NOMO-1 treated with DMSO at 0.1 percent for 48 hours (cell line): ENCODE data around the gene IRF2.

Experiments
- DNase-seq: peaks from one replicate; lab custom pipeline; 2025; ENCODE audit not compliant: unreplicated experiment; lab: John Stamatoyannopoulos, UW

IRF2 gene

GRCh38 chr4:184370711-184371389, 103.5 kb downstream of the IRF2 start:
- no peak for DNase-seq

- no peak for DNase-seq
Observed at GRCh38 chr4:184369871-184370270, 104.5 kb downstream of the IRF2 start.

- no peak for DNase-seq
Observed at GRCh38 chr4:184368731-184369130, 105.6 kb downstream of the IRF2 start.

GRCh38 chr4:184368290-184368689, 106.1 kb downstream of the IRF2 start:
- DNase-seq: no peak

- DNase-seq: no peak
Observed at GRCh38 chr4:184364100-184364921, 110.0 kb downstream of the IRF2 start.

GRCh38 chr4:184363258-184363657, 111.1 kb downstream of the IRF2 start:
- DNase-seq: no peak

- DNase-seq: no peak
Observed at GRCh38 chr4:184362396-184362795, 112.0 kb downstream of the IRF2 start.

- DNase-seq: no peak
Observed at GRCh38 chr4:184361443-184361842, 112.9 kb downstream of the IRF2 start.

GRCh38 chr4:184359888-184360287, 114.5 kb downstream of the IRF2 start:
- no peak for DNase-seq

- DNase-seq: no peak
Observed at GRCh38 chr4:184358521-184359232, 115.7 kb downstream of the IRF2 start.

- peak; percentile 4 for DNase-seq
Observed at GRCh38 chr4:184357772-184358171, 116.6 kb downstream of the IRF2 start.

- DNase-seq: no peak
Observed at GRCh38 chr4:184357165-184357564, 117.2 kb downstream of the IRF2 start.

GRCh38 chr4:184356366-184356765, 118.0 kb downstream of the IRF2 start:
- DNase-seq: no peak

GRCh38 chr4:184355857-184356256, 118.5 kb downstream of the IRF2 start:
- DNase-seq: no peak

- peak; percentile 86 for DNase-seq
Observed at GRCh38 chr4:184355111-184355604, 119.2 kb downstream of the IRF2 start.

- no peak for DNase-seq
Observed at GRCh38 chr4:184352891-184353290, 121.5 kb downstream of the IRF2 start.

- no peak for DNase-seq
Observed at GRCh38 chr4:184351560-184352451, 122.5 kb downstream of the IRF2 start.

- DNase-seq: no peak
Observed at GRCh38 chr4:184350964-184351363, 123.4 kb downstream of the IRF2 start.

- DNase-seq: no peak
Observed at GRCh38 chr4:184350213-184350817, 124.0 kb downstream of the IRF2 start.
